Liver (tissue), 9 donors: ENCODE data around the gene EXTL1. TPM values are rescaled to one million over a fixed set of nuclear protein-coding genes. Genes with fewer than 3 reads are reported as not detected.

ENCODE experiments used
- DNase-seq: peaks from one replicate; pipeline ENCODE4 v3.0.0-alpha.2; 2017; ENCODE audit warnings: low spot score
- H3K27ac ChIP-seq, 2 donors: one replicate each; pipeline ENCODE4 v1.7.0; 2013; ENCODE audit warnings: inconsistent platforms in 2 of 2, low read length in 2 of 2, control low read depth in 1 of 2, low read depth in 1 of 2, mild to moderate bottlenecking in 1 of 2
- H3K27me3 ChIP-seq, 4 donors: one replicate each; pipeline versions ENCODE4 v1.6.1 to v1.7.0; 2013; ENCODE audit warnings: low read length in 3 of 4, inconsistent platforms in 1 of 4, mild to moderate bottlenecking in 1 of 4, moderate library complexity in 1 of 4; ENCODE audit not compliant: control insufficient read depth in 4 of 4, insufficient read depth in 4 of 4
- H3K36me3 ChIP-seq, 4 donors: one replicate each; pipeline versions ENCODE4 v1.6.1 to v1.7.0; 2013; ENCODE audit warnings: low read length in 3 of 4, mild to moderate bottlenecking in 3 of 4, low read depth in 1 of 4, moderate library complexity in 1 of 4; ENCODE audit not compliant: control insufficient read depth in 4 of 4, insufficient read depth in 3 of 4
- H3K4me1 ChIP-seq, 4 donors: one replicate each; pipeline versions ENCODE4 v1.6.1 to v1.7.0; 2013; ENCODE audit warnings: low read length in 3 of 4, mild to moderate bottlenecking in 3 of 4, moderate library complexity in 1 of 4; ENCODE audit not compliant: control insufficient read depth in 4 of 4, insufficient read depth in 4 of 4
- H3K4me3 ChIP-seq, 3 donors: one replicate each; pipeline versions ENCODE4 v1.6.1 to v1.7.0; 2013; ENCODE audit warnings: low read length in 3 of 3, control low read depth in 1 of 3, low read depth in 1 of 3, mild to moderate bottlenecking in 1 of 3
- H3K9ac ChIP-seq, 2 donors: one replicate each; pipeline ENCODE4 v1.7.0; 2013; ENCODE audit warnings: low read length in 2 of 2, mild to moderate bottlenecking in 2 of 2, moderate library complexity in 2 of 2, control low read depth in 1 of 2, low read depth in 1 of 2
- H3K9me3 ChIP-seq, 4 donors: one replicate each; pipeline versions ENCODE4 v1.6.1 to v1.7.0; 2013; ENCODE audit warnings: low read length in 3 of 4; ENCODE audit not compliant: control insufficient read depth in 4 of 4
- ATF3 ChIP-seq: IDR thresholded peaks from 2 replicates; pipeline ENCODE4 v1.6.1; 2016; ENCODE audit warnings: antibody characterized with exemption
- CTCF ChIP-seq: fragments of 150-350 bp; IDR thresholded peaks from 2 replicates; pipeline ENCODE4 v1.5.1; 2017; ENCODE audit warnings: improper control_type of control experiment, low read depth, low read length; ENCODE audit not compliant: missing input control
- EGR1 ChIP-seq, 2 donors: IDR thresholded peaks; 2 replicates each; pipeline ENCODE4 v1.6.1; 2016 to 2018; ENCODE audit warnings: antibody characterized with exemption in 2 of 2, low read depth in 2 of 2
- FOXA1 ChIP-seq: IDR thresholded peaks from 2 replicates; pipeline ENCODE4 v1.6.1; 2016; ENCODE audit warnings: antibody characterized with exemption
- FOXA2 ChIP-seq: IDR thresholded peaks from 2 replicates; pipeline ENCODE4 v1.6.1; 2016; ENCODE audit warnings: antibody characterized with exemption
- GABPA ChIP-seq, 2 donors: IDR thresholded peaks in 1 of 2; conservative IDR thresholded peaks in 1 of 2; 2 replicates each; pipeline ENCODE4 v1.6.1; 2016; ENCODE audit warnings: antibody characterized with exemption in 2 of 2, mild to moderate bottlenecking in 1 of 2, moderate library complexity in 1 of 2
- HNF4A ChIP-seq, 2 donors: conservative IDR thresholded peaks; 2 replicates each; pipeline ENCODE4 v1.6.1; 2016; ENCODE audit warnings: antibody characterized with exemption in 2 of 2, mild to moderate bottlenecking in 2 of 2
- HNF4G ChIP-seq: IDR thresholded peaks from 2 replicates; pipeline ENCODE4 v1.6.1; 2016; ENCODE audit warnings: antibody characterized with exemption
- JUND ChIP-seq, 2 donors: IDR thresholded peaks; 2 replicates each; pipeline ENCODE4 v1.6.1; 2016; ENCODE audit warnings: antibody characterized with exemption in 2 of 2
- MAX ChIP-seq: IDR thresholded peaks from 2 replicates; pipeline ENCODE4 v1.6.1; 2016; ENCODE audit warnings: antibody characterized with exemption
- NR2F2 ChIP-seq: IDR thresholded peaks from 2 replicates; pipeline ENCODE4 v1.6.1; 2016; ENCODE audit warnings: antibody characterized with exemption
- RAD21 ChIP-seq, 2 donors: IDR thresholded peaks; 2 replicates each; pipeline ENCODE4 v1.6.1; 2016; ENCODE audit warnings: antibody characterized with exemption in 2 of 2, mild to moderate bottlenecking in 2 of 2
- REST ChIP-seq: IDR thresholded peaks from 2 replicates; pipeline ENCODE4 v1.6.1; 2016; ENCODE audit warnings: antibody characterized with exemption, mild to moderate bottlenecking
- RXRA ChIP-seq, 2 donors: IDR thresholded peaks; 2 replicates each; pipeline ENCODE4 v1.6.1; 2017 to 2018; ENCODE audit warnings: antibody characterized with exemption in 2 of 2, mild to moderate bottlenecking in 1 of 2
- SP1 ChIP-seq: IDR thresholded peaks from 2 replicates; pipeline ENCODE4 v1.6.1; 2018; ENCODE audit warnings: antibody characterized with exemption, mild to moderate bottlenecking
- TAF1 ChIP-seq: conservative IDR thresholded peaks from 2 replicates; pipeline ENCODE4 v1.6.1; 2016; ENCODE audit warnings: antibody characterized with exemption, mild to moderate bottlenecking
- YY1 ChIP-seq: IDR thresholded peaks from 2 replicates; pipeline ENCODE4 v1.6.1; 2016; ENCODE audit warnings: antibody characterized with exemption, mild to moderate bottlenecking
- WGBS: extraction: QIAGEN DNeasy Blood & Tissue Kit; methylation state at CpG from one replicate; pipeline ENCODE4 v1.1.7; 2013; 5-methylcytosine and 5-hydroxymethylcytosine counted together
- polyA plus RNA-seq, 2 donors: library from polyadenylated mRNA; stranded (reverse) in 1 of 2; unstranded in 1 of 2; fragments of 200-250 nt in 1 of 2; fragments of >200 nt in 1 of 2; fragmentation: Nextera tagmentation in 1 of 2; extraction: Ambion mirVana in 1 of 2; gene quantifications; one replicate each; pipeline versions ENCODE4 v1.2.1 to v1.2.3, GENCODE V29; 2013 to 2015
- total RNA-seq, 2 donors: library from RNA; depleted of rRNA; stranded (reverse); fragments of >200 nt; gene quantifications; one replicate each; pipeline ENCODE4 v1.2.3, GENCODE V29; 2014
- donor health status: healthy.
- donor health status: healthy.
- donor health status: healthy.
- donor health status: healthy.
- donor health status: healthy.

EXTL1 gene
- total and polyA plus RNA-seq, 4 donors = under 0.01 TPM; not detected in 3

- Histone ChIP-seq H3K4me1 (no peaks in the 10 kb centered on the region), H3K27me3 (peaks cover 0 to 3% (median 0%) of the 10 kb centered on the region in 4 donors), H3K4me3 (no peak overlapping the region), H3K9ac (no peak overlapping the region), H3K9me3 (no peaks in the 10 kb centered on the region), H3K27ac (no peak overlapping the region), H3K36me3 (no peaks in the 10 kb centered on the region)
- 84% methylated on average over 2 of the region's 2 CpGs for WGBS
- no peak for TF ChIP-seq HNF4A (conservative IDR thresholded peaks at IDR 0.05)
- no peak for TF ChIP-seq EGR1 (IDR thresholded peaks at IDR 0.05; ENCODE audit: low read depth in 2 of 2)
- no peak for TF ChIP-seq FOXA1
- no peak for TF ChIP-seq YY1
- TF ChIP-seq CTCF = no peak
- TF ChIP-seq RAD21 (IDR thresholded peaks at IDR 0.05) = no peak
- no peak for TF ChIP-seq ATF3
- no peak for TF ChIP-seq SP1
- TF ChIP-seq RXRA (IDR thresholded peaks at IDR 0.05) = no peak
- no peak for DNase-seq
Observed at GRCh38 chr1:26055041-26055440, 33.5 kb downstream of the EXTL1 start.

- Histone ChIP-seq H3K9me3 (no peaks in the 10 kb centered on the region), H3K9ac (no peak overlapping the region), H3K36me3 (no peaks in the 10 kb centered on the region), H3K27ac (no peak overlapping the region), H3K4me3 (no peak overlapping the region), H3K27me3 (peaks cover 0 to 3% (median 0%) of the 10 kb centered on the region in 4 donors), H3K4me1 (no peaks in the 10 kb centered on the region)
- DNase-seq = no peak
- TF ChIP-seq ATF3 = no peak
- 85% methylated on average over 2 of the region's 2 CpGs for WGBS
Observed at GRCh38 chr1:26057189-26057588, 35.6 kb downstream of the EXTL1 start.

- H3K4me3 ChIP-seq = no peak overlapping the region
- peaks cover 0 to 3% (median 0%) of the 10 kb centered on the region in 4 donors for H3K27me3 ChIP-seq
- no peak overlapping the region for H3K27ac ChIP-seq
- WGBS = 83% methylated on average over 5 of the region's 5 CpGs
- no peak for DNase-seq
- H3K4me1 ChIP-seq = no peaks in the 10 kb centered on the region
- H3K36me3 ChIP-seq = no peaks in the 10 kb centered on the region
- H3K9me3 ChIP-seq = no peaks in the 10 kb centered on the region
- H3K9ac ChIP-seq = no peak overlapping the region
- TF ChIP-seq JUND (IDR thresholded peaks at IDR 0.05) = no peak
- no peak for TF ChIP-seq GABPA (IDR thresholded peaks at IDR 0.05 in 1 of 2, conservative IDR thresholded peaks at IDR 0.05 in 1 of 2)
- no peak for TF ChIP-seq HNF4G
- TF ChIP-seq RXRA (IDR thresholded peaks at IDR 0.05) = no peak
- no peak for TF ChIP-seq HNF4A (conservative IDR thresholded peaks at IDR 0.05)
- TF ChIP-seq RAD21 (IDR thresholded peaks at IDR 0.05) = no peak
- no peak for TF ChIP-seq EGR1 (IDR thresholded peaks at IDR 0.05; ENCODE audit: low read depth in 2 of 2)
- TF ChIP-seq CTCF = no peak
- TF ChIP-seq FOXA2 = no peak
- no peak for TF ChIP-seq SP1
- no peak for TF ChIP-seq ATF3
- TF ChIP-seq MAX = no peak
- no peak for TF ChIP-seq NR2F2
- no peak for TF ChIP-seq REST
- TF ChIP-seq TAF1 = no peak
- no peak for TF ChIP-seq FOXA1
- no peak for TF ChIP-seq YY1
Observed at GRCh38 chr1:26058052-26058595, 36.5 kb downstream of the EXTL1 start.
